Erythroblast (primary cell): Measurements from ENCODE around the gene SCARB1.
"Not testable (repeated sequence)": the region's sequence is repeated elsewhere in the genome, so short reads cannot be mapped to it uniquely, and the experiment has no call there.

Source experiments
- GATA1 ChIP-seq: IDR thresholded peaks from 2 replicates; pipeline ENCODE4 v1.6.1; 2011; ENCODE audit warnings: low read depth, mild to moderate bottlenecking, control low read depth, low read length, moderate library complexity
- POLR2A ChIP-seq: IDR thresholded peaks from 2 replicates; pipeline ENCODE4 v1.6.1; 2011; ENCODE audit warnings: mild to moderate bottlenecking, low read length

GRCh38 chr12:124880335-124880734 is 16.7 kb upstream of the SCARB1 start:
- TF ChIP-seq POLR2A, GATA1: not testable (repeated sequence)
